ENCODE data around the gene NR0B1.

NR0B1 gene, protein sequence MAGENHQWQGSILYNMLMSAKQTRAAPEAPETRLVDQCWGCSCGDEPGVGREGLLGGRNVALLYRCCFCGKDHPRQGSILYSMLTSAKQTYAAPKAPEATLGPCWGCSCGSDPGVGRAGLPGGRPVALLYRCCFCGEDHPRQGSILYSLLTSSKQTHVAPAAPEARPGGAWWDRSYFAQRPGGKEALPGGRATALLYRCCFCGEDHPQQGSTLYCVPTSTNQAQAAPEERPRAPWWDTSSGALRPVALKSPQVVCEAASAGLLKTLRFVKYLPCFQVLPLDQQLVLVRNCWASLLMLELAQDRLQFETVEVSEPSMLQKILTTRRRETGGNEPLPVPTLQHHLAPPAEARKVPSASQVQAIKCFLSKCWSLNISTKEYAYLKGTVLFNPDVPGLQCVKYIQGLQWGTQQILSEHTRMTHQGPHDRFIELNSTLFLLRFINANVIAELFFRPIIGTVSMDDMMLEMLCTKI

DNA sequence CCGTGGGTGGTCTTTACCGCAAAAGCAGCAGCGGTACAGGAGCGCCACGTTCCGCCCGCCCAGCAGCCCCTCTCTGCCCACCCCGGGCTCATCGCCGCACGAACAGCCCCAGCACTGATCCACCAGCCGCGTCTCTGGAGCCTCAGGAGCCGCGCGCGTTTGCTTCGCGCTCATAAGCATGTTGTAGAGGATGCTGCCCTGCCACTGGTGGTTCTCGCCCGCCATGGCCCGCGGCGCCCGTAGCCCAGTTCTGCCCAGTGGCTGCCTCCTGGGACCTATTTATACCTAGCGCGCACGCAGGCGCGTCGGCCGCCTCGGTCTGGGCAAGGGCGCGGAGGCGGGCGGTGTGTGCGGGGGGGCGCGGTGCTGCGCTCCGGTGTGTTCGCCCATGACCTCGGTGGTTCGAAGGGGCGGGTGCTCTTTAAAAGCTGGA, at the start of gene NR0B1:
NR0B1 (minus strand) TSS at position 252 of the 433 bp plus-strand sequence; CDS start at position 225, 27 bp downstream.
- DNase-seq (ENCODE audit: low read depth in 2 of 2): no peak

GRCh38 chrX:30349946-30350345, 40.8 kb upstream of the NR0B1 start:
- DNase-seq (ENCODE audit: low read depth in 2 of 2): no peak

GRCh38 chrX:30343206-30343605, 34.0 kb upstream of the NR0B1 start:
- no peak for DNase-seq (ENCODE audit: low read depth in 2 of 2)

GRCh38 chrX:30340753-30341152, 31.6 kb upstream of the NR0B1 start:
- DNase-seq (ENCODE audit: low read depth in 2 of 2): no peak

GRCh38 chrX:30327762-30328161, 18.6 kb upstream of the NR0B1 start:
- no peak for DNase-seq (ENCODE audit: low read depth in 2 of 2)

DNA sequence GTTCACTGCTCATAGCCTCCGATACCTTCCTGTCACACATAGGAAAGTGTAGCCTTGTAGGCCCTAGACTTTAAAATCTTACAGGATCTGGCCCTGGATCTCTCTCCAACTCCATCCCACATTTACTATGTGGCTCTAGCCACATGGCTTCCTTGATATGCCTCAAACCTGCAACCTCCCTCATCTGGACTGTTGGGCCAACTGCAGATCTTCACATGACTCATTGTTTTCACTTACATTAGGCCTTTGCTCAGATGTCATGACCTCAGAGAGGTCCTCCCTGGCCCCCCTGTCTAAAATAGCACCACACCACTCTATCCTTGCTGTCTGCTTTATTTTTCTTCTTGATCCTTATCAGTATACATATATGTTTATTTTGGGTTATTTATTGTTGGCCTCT, 8.1 kb upstream of the NR0B1 start:
- DNase-seq (ENCODE audit: low read depth in 2 of 2): no peak

DNA sequence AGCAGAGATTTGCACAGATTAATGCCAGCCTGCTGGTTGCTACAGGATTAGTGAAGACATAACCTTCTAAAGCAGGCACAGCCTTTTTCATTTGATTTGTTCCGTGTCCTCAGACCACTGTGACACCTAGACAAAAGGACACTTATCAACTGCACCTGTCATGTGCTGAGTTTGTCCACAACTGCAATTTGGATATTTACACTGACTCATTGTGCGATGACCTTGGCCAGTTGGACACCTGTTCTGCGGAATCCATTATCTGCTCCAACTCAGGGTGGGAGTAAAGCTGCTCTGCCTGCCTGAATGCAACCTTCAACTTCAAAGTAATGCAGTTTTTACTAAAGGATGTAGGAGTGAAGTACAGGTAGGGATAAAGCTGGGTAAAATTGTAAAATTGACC, 4.1 kb upstream of the NR0B1 start:
- DNase-seq (ENCODE audit: low read depth in 2 of 2): no peak

- no peak for DNase-seq (ENCODE audit: low read depth in 2 of 2)
Measured at GRCh38 chrX:30312858-30313257, 3.7 kb upstream of the NR0B1 start.

DNA sequence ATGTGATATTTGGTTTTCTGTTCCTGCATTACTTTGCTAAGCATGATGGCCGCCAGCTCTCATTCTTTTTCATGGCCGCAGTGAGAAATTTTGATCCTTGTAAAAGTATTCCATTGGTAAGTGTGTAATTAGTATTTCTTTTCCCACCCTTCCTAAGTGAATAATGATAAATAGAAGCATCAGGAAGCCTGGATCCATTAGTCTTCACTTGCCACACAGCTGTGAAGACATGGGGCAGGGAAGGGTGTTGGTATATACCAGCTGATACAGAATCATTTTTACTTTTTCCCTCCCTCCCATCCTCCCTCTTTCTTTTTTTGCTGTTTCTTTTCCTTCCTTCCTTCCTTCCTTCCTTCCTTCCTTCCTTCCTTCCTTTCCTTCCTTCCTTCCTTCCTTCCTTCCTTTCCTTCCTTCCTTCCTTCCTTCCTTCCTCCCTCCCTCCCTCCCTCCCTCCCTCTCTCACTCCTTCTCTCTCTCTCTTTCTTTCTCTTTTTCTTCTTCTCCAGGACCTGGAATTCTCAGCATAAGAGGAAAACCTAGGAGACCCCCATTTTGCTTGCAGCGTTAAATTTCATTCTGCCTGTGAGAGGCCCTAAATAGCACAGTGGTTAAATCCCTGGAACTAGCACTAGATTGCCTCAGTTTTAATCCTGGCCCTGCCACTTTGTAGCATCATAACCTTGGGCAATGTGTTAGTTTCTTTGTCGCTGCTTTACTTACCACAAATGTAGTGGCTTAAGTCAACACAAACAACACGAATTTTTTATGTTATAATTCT, 1.4 kb upstream of the NR0B1 start:
- no peak for DNase-seq (ENCODE audit: low read depth in 2 of 2)

DNA sequence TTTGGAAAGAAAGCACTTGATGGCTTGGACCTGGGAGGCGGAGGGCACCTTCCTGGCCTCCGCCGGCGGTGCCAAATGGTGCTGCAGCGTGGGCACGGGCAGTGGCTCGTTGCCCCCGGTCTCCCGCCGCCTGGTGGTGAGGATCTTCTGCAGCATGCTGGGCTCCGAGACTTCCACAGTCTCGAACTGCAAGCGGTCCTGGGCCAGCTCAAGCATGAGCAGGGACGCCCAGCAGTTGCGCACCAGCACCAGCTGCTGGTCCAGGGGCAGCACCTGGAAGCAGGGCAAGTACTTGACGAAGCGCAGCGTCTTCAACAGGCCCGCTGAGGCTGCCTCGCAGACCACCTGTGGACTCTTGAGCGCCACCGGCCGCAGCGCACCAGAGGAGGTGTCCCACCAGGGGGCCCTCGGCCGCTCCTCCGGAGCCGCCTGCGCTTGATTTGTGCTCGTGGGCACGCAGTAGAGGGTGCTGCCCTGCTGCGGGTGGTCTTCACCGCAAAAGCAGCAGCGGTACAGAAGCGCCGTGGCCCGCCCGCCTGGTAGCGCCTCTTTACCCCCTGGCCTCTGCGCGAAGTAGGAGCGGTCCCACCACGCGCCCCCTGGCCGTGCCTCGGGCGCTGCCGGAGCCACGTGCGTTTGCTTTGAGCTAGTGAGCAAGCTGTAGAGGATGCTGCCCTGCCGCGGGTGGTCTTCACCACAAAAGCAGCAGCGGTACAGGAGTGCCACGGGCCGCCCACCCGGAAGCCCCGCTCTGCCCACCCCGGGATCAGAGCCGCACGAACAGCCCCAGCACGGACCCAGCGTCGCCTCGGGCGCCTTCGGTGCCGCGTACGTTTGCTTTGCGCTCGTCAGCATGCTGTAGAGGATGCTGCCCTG, 689 bp downstream of the NR0B1 start:
- DNase-seq (ENCODE audit: low read depth in 2 of 2): no peak

DNA sequence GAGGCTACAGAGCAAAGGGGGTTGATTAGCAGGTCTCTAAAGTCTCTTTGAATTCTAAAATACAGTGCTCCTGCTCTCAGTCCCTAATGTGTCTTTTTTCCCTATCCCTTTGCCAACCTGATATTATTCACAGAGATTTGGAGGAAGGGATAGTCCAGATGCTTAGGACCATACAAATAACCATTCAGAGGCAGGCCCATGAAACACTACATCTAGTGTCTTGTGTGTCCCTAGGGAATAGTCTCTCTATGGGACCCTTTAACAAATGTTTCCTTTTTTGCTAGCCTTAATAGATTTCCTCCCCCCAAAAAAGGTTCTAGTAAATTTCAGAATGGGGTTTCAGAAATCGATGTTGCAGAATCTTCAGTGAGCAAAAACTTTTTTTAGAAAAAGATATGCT, 1.7 kb downstream of the NR0B1 start:
- DNase-seq (ENCODE audit: low read depth in 2 of 2): no peak

- no peak for DNase-seq (ENCODE audit: low read depth in 2 of 2)
Measured at GRCh38 chrX:30304866-30305265, 4.3 kb downstream of the NR0B1 start.

- DNase-seq (ENCODE audit: low read depth in 2 of 2): no peak
Measured at GRCh38 chrX:30302956-30303355, 6.2 kb downstream of the NR0B1 start.

DNA sequence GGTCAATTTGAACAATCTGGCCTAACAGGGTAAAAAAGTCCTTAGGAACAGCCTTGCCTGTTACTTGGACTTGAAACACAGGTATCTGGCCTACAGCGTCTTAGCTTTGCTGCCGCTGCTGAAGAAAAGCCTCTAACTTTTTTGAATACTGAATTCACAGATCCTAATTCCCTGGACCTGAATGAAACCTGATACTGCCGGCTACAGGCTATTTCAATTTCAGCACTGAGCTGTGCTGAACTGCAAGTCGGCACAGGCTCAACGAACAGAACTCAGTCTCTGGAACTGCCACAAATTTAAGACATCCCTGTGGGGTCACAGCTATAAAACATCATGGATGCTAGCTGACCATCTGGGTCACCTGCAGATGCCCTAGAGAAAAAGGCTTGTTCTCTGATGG, 7.2 kb downstream of the NR0B1 start:
- DNase-seq (ENCODE audit: low read depth in 2 of 2): peak in 1 of 2 experiments; percentile 2

DNA sequence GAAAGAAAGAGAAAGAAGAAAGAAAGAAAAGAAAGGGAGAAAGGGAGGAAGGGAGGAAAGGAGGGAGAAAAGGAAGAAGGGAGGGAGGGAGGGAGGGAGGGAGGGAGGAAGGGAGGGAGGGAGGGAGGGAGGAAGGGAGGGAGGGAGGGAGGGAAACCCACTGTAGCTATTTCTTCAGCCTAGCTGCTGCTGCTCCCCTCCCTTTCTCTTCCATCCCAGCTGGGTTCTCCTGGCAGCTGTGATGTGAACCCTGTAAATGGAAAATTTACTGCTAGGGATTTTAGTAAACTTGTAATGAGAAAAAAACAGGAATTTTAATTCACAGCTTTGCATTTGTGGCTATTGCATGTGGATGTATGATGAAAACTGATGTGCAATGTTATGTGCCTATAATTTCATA, 8.0 kb downstream of the NR0B1 start:
- DNase-seq (ENCODE audit: low read depth in 2 of 2): no peak

DNA sequence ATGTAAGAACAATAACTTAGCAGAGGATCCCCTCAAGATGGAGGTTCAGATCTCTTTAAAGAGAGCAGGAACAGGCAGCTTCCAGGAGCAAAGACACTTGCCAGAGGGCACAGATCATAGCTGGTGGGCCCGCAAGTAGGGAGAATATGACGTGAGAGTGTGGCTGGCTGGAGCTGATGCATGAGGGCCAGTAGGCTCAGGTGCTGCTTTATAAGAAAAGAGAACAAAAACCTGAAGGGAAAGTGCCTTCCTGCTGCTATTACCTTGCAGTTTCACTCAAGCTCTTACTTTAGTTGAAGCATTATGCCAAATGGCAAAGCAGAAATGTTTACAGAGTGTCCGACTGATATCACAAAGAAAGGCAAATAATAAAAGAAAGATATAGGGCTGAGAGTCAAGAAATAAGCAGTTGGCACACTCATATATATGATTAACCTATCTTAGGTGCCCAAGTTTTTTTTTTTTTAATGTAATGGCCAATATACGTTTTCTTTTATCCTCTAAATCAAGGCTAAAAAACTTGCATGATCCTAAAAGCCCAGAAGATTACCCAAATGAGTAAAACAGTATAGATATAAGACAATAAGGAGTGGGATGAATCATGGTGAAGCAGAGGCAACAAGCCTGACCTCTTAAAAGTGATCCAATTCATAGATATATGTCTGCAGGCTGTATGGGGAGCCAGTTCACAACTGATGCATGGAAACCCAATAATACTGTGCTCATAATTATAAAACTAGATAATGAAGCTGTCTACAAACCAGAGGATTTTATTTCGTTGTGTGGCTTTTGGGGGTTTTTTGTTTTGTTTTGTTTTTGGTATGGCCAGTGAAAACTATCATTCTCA, 12.6 kb downstream of the NR0B1 start:
- no peak for DNase-seq (ENCODE audit: low read depth in 2 of 2)

GRCh38 chrX:30283456-30284200, 25.6 kb downstream of the NR0B1 start:
- peak; percentile 54 to 59 for DNase-seq (ENCODE audit: low read depth in 2 of 2)

DNA sequence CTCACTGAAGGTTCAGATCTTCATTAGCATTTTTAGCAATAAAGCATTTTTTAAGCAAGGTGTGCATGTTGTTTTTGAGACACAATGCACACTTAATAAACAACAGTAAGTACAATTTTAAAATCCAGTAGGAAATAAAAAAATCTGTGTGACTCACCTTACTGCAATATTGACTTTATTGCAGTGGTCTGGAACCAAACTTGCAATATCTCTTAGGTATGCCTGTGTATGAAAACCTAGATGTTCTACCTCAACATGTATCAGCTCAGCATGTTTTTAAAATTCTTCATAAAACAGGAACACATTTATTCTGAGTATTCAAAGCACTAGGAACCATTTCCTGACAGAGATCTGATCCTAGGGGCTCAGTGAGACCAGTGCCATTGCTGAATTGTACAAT, 26.7 kb downstream of the NR0B1 start:
- no peak for DNase-seq (ENCODE audit: low read depth in 2 of 2)

DNA sequence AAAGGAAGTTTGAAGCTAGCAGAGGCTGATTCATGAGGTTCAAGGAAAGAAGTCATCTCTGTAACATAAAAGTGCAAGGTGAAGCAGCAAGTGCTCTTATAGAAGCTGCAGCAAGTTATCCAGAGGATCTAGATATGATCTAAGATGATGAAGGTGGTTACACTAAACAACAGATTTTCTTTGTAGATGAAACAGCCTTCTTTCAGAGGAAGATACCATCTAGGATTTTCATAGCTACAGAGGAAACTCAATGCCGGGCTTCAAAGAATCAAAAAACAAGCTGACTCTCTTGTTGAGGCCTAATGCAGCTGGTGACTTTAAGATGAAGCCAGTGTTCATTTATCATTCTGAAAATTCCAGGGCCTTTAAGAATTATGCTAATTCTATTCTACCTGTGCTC, 28.8 kb downstream of the NR0B1 start:
- no peak for DNase-seq (ENCODE audit: low read depth in 2 of 2)

DNA sequence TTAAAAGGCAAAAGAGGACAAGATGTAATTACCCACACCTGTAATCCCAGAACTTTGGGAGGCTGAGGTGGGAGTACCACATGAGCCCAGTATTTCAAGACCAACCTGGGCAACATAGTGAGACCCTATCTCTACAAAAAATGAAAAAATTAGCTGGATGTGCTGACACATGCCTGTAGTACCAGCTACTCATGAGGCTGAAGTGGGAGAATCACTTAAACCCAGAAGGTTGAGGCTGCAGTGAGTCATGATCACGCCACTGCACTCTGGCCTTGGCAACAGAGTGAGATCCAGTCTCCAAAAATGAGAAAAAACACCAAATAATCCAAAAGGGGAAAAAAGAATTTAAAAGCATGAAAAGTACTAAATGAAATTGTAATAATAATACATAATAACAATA, 30.8 kb downstream of the NR0B1 start:
- no peak for DNase-seq (ENCODE audit: low read depth in 2 of 2)
